Measurements from ENCODE around the gene TREH.

Gene TREH

GRCh38 chr11:118622376-118623268, 56.8 kb downstream of the TREH start:
- H2AFZ ChIP-seq (ENCODE audit: low read depth, low read length) = no peak overlapping the region
- H3K14ac ChIP-seq (ENCODE audit: low read length in 2 of 2) = peak overlapping the region in 1 of 2 experiments; percentile 19
- no peak overlapping the region for H4K8ac ChIP-seq (ENCODE audit: low read length)
- no peak overlapping the region for H3K23ac ChIP-seq (ENCODE audit: low read length in 2 of 2)
- 55% methylated on average over 7 of the region's 9 CpGs for WGBS
- H3K4ac ChIP-seq (ENCODE audit: low read depth in 1 of 2, low read length in 2 of 2) = peak overlapping the region in 1 of 2 experiments; percentile 88
- H2AK5ac ChIP-seq (ENCODE audit: low read length, severe bottlenecking) = peak overlapping the region; percentile 96
- peaks cover 46 to 54% of the 10 kb centered on the region in 2 experiments for H3K36me3 ChIP-seq (ENCODE audit: control insufficient read depth in 1 of 2, insufficient read depth in 2 of 2, low read depth in 1 of 2, low read length in 2 of 2)
- peak; percentile 88 for DNase-seq
- H3K79me1 ChIP-seq (replicated peaks; ENCODE audit: low read length, poor library complexity, severe bottlenecking) = peaks cover 20% of the 10 kb centered on the region
- H3K9ac ChIP-seq (ENCODE audit: low read length) = peak overlapping the region; percentile 56
- peak overlapping the region; percentile 51 for H2BK120ac ChIP-seq (ENCODE audit: low read depth, low read length)
- H4K91ac ChIP-seq (ENCODE audit: low read length) = no peak overlapping the region
- peak overlapping the region; percentile 99 for H3K27ac ChIP-seq (ENCODE audit: low read length, poor library complexity, severe bottlenecking)
- H2BK5ac ChIP-seq (ENCODE audit: low read depth, low read length, poor library complexity, severe bottlenecking) = peak overlapping the region; percentile 63
- peak overlapping the region in 1 of 2 experiments; percentile 64 for H2BK12ac ChIP-seq (ENCODE audit: low read length in 2 of 2)
- H3K4me1 ChIP-seq (ENCODE audit: control insufficient read depth, insufficient read depth, low read depth, low read length) = peaks cover 52% of the 10 kb centered on the region
- peak overlapping the region; percentile 67 to 77 for H3K18ac ChIP-seq (ENCODE audit: low read depth in 1 of 2, low read length in 2 of 2)
- no peaks in the 10 kb centered on the region for H3K9me3 ChIP-seq (ENCODE audit: control insufficient read depth, low read length)
- peak overlapping the region; percentile 65 for H3K4me2 ChIP-seq (ENCODE audit: low read length, poor library complexity, severe bottlenecking)
- H2BK15ac ChIP-seq (ENCODE audit: low read depth, poor library complexity, severe bottlenecking) = no peak overlapping the region
- H3K27me3 ChIP-seq (ENCODE audit: control insufficient read depth in 1 of 2, insufficient read depth in 1 of 2, low read length in 2 of 2) = no peaks in the 10 kb centered on the region
- no peak overlapping the region for H3K4me3 ChIP-seq (ENCODE audit: insufficient read depth in 1 of 2, low read depth in 1 of 2, low read length in 2 of 2)

- H4K8ac ChIP-seq (ENCODE audit: low read length) = peak overlapping the region; percentile 19
- peak overlapping the region in 1 of 2 experiments; percentile 15 for H3K14ac ChIP-seq (ENCODE audit: low read length in 2 of 2)
- peak overlapping the region; percentile 99 for H3K27ac ChIP-seq (ENCODE audit: low read length, poor library complexity, severe bottlenecking)
- DNase-seq = peak; percentile 31
- H3K23ac ChIP-seq (ENCODE audit: low read length in 2 of 2) = no peak overlapping the region
- no peak overlapping the region for H2BK120ac ChIP-seq (ENCODE audit: low read depth, low read length)
- peak overlapping the region; percentile 53 for H2BK5ac ChIP-seq (ENCODE audit: low read depth, low read length, poor library complexity, severe bottlenecking)
- no peaks in the 10 kb centered on the region for H3K27me3 ChIP-seq (ENCODE audit: control insufficient read depth in 1 of 2, insufficient read depth in 1 of 2, low read length in 2 of 2)
- H3K4ac ChIP-seq (ENCODE audit: low read depth in 1 of 2, low read length in 2 of 2) = peak overlapping the region; percentile 85 to 88
- peak overlapping the region; percentile 46 for H2AK5ac ChIP-seq (ENCODE audit: low read length, severe bottlenecking)
- H3K9me3 ChIP-seq (ENCODE audit: control insufficient read depth, low read length) = no peaks in the 10 kb centered on the region
- peak overlapping the region; percentile 36 for H4K91ac ChIP-seq (ENCODE audit: low read length)
- peaks cover 13% of the 10 kb centered on the region for H3K79me1 ChIP-seq (replicated peaks; ENCODE audit: low read length, poor library complexity, severe bottlenecking)
- peak overlapping the region; percentile 56 for H3K9ac ChIP-seq (ENCODE audit: low read length)
- peak overlapping the region in 1 of 2 experiments; percentile 69 for H2BK12ac ChIP-seq (ENCODE audit: low read length in 2 of 2)
- no peak overlapping the region for H2BK15ac ChIP-seq (ENCODE audit: low read depth, poor library complexity, severe bottlenecking)
- H3K36me3 ChIP-seq (ENCODE audit: control insufficient read depth in 1 of 2, insufficient read depth in 2 of 2, low read depth in 1 of 2, low read length in 2 of 2) = peaks cover 46 to 53% of the 10 kb centered on the region in 2 experiments
- H3K4me2 ChIP-seq (ENCODE audit: low read length, poor library complexity, severe bottlenecking) = peak overlapping the region; percentile 65
- WGBS = 39% methylated on average over 3 of the region's 4 CpGs
- H3K4me3 ChIP-seq (ENCODE audit: insufficient read depth in 1 of 2, low read depth in 1 of 2, low read length in 2 of 2) = peak overlapping the region; percentile 58 to 66
- peaks cover 54% of the 10 kb centered on the region for H3K4me1 ChIP-seq (ENCODE audit: control insufficient read depth, insufficient read depth, low read depth, low read length)
- no peak overlapping the region for H2AFZ ChIP-seq (ENCODE audit: low read depth, low read length)
- H3K18ac ChIP-seq (ENCODE audit: low read depth in 1 of 2, low read length in 2 of 2) = peak overlapping the region; percentile 46 to 96
These were observed 57.6 kb downstream of the TREH start for GRCh38 chr11:118621784-118622375.

- under 1% methylated on average over 35 of the region's 38 CpGs for WGBS
These were observed 58.2 kb downstream of the TREH start for GRCh38 chr11:118621071-118621783.

More at GRCh38 chr11:118621071-118621783, 58.2 kb downstream of the TREH start:
- H3K18ac ChIP-seq (ENCODE audit: low read depth in 1 of 2, low read length in 2 of 2) = peak overlapping the region; percentile 89 to 96
- H3K4me1 ChIP-seq (ENCODE audit: control insufficient read depth, insufficient read depth, low read depth, low read length) = peaks cover 58% of the 10 kb centered on the region
- peak overlapping the region; percentile 94 for H2BK15ac ChIP-seq (ENCODE audit: low read depth, poor library complexity, severe bottlenecking)
- peak overlapping the region in 1 of 2 experiments; percentile 87 for H3K14ac ChIP-seq (ENCODE audit: low read length in 2 of 2)
- peaks cover 15% of the 10 kb centered on the region for H3K79me1 ChIP-seq (replicated peaks; ENCODE audit: low read length, poor library complexity, severe bottlenecking)
- H3K4me2 ChIP-seq (ENCODE audit: low read length, poor library complexity, severe bottlenecking) = peak overlapping the region; percentile 65
- peak overlapping the region; percentile 98 for H2AK5ac ChIP-seq (ENCODE audit: low read length, severe bottlenecking)
- no peaks in the 10 kb centered on the region for H3K27me3 ChIP-seq (ENCODE audit: control insufficient read depth in 1 of 2, insufficient read depth in 1 of 2, low read length in 2 of 2)
- peak; percentile 94 for DNase-seq
- peak overlapping the region; percentile 24 to 90 for H2BK12ac ChIP-seq (ENCODE audit: low read length in 2 of 2)
- peak overlapping the region; percentile 90 for H2BK5ac ChIP-seq (ENCODE audit: low read depth, low read length, poor library complexity, severe bottlenecking)
- peak overlapping the region; percentile 98 for H4K91ac ChIP-seq (ENCODE audit: low read length)
- H4K8ac ChIP-seq (ENCODE audit: low read length) = peak overlapping the region; percentile 82
- H2BK120ac ChIP-seq (ENCODE audit: low read depth, low read length) = peak overlapping the region; percentile 93
- H3K4me3 ChIP-seq (ENCODE audit: insufficient read depth in 1 of 2, low read depth in 1 of 2, low read length in 2 of 2) = peak overlapping the region; percentile 58 to 69
- H3K9me3 ChIP-seq (ENCODE audit: control insufficient read depth, low read length) = no peaks in the 10 kb centered on the region
- H3K27ac ChIP-seq (ENCODE audit: low read length, poor library complexity, severe bottlenecking) = peak overlapping the region; percentile 99
- no peak overlapping the region for H3K23ac ChIP-seq (ENCODE audit: low read length in 2 of 2)
- H2AFZ ChIP-seq (ENCODE audit: low read depth, low read length) = no peak overlapping the region
- H3K9ac ChIP-seq (ENCODE audit: low read length) = peak overlapping the region; percentile 75
- peaks cover 47 to 54% of the 10 kb centered on the region in 2 experiments for H3K36me3 ChIP-seq (ENCODE audit: control insufficient read depth in 1 of 2, insufficient read depth in 2 of 2, low read depth in 1 of 2, low read length in 2 of 2)
- peak overlapping the region; percentile 85 to 88 for H3K4ac ChIP-seq (ENCODE audit: low read depth in 1 of 2, low read length in 2 of 2)
